Tibial artery (tissue), 4 donors: ENCODE results near the gene KIAA0408.

Experiments
- DNase-seq, 2 donors: peaks; one replicate each; pipeline ENCODE4 v3.0.0-alpha.2; 2019
- H3K27ac ChIP-seq, 2 donors: fragments of 200-600 bp; sonication (generic) in 1 of 2; 1 replicate in 1 of 2; 2 replicates in 1 of 2; pipeline ENCODE4 v1.5.1; 2018 to 2019; ENCODE audit warnings: mild to moderate bottlenecking in 1 of 2
- H3K27me3 ChIP-seq, 2 donors: fragments of 200-600 bp; sonication (generic) in 1 of 2; one replicate each; pipeline versions ENCODE4 v1.5.1 to v1.6.0; 2016 to 2019
- H3K36me3 ChIP-seq, 3 donors: fragments of 200-600 bp; sonication (generic) in 2 of 3; one replicate each; pipeline ENCODE4 v1.5.1; 2016 to 2019; ENCODE audit warnings: mild to moderate bottlenecking in 2 of 3
- H3K4me1 ChIP-seq, 4 donors: fragments of 200-600 bp; sonication (generic) in 2 of 4; 1 replicate in 3 of 4; 2 replicates in 1 of 4; pipeline ENCODE4 v1.5.1; 2016 to 2019
- H3K4me3 ChIP-seq, 2 donors: fragments of 200-600 bp; sonication (generic) in 1 of 2; 1 replicate in 1 of 2; 2 replicates in 1 of 2; pipeline ENCODE4 v1.5.1; 2018 to 2019; ENCODE audit warnings: mild to moderate bottlenecking in 2 of 2
- H3K9me3 ChIP-seq, 3 donors: fragments of 200-600 bp; sonication (generic) in 1 of 3; one replicate each; pipeline ENCODE4 v1.5.1; 2016 to 2019
- intact Hi-C: fragments of 100-400 bp; cut with DNase I; formaldehyde crosslinking; loops from one replicate; pipeline ENCODE4 v1.15.0; 2023; ENCODE audit warnings: low total_unique reads
- TF ChIP-seq, protein P1 (sequence below), 2 experiments: fragments of 200-600 bp in 1 of 2; fragments of 450-650 bp in 1 of 2; IDR thresholded peaks; one replicate each; pipeline ENCODE4 v1.5.1; 2017 to 2019; ENCODE audit warnings: antibody characterized with exemption in 2 of 2, mild to moderate bottlenecking in 1 of 2, moderate library complexity in 1 of 2

KIAA0408 gene

DNA sequence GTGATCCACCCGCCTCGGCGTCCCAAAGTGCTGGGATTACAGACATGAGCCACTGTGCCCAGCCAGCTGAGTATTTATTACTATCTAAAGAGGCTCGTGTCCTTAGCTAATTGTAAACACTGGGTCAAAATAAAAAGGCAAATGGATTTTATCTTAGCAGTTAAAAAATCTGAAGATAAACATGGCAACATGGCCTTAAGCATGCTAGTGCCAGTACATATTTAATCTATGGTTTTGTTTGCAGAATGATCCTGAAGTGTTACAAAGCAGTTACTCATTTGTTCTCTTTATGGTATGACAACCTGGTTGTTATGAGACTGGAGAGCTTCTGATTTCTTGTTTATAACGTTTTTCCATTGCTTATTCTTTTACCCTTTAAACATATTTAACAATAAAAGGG, 3.9 kb upstream of the KIAA0408 start:
- intact Hi-C loops: no loop called here
- Histone ChIP-seq H3K4me1 (peaks cover 0 to 48% (median 22%) of the 10 kb centered on the region in 4 donors), H3K4me3 (no peak overlapping the region), H3K27ac (peak overlapping the region; percentile 72 to 75), H3K36me3 (no peaks in the 10 kb centered on the region), H3K9me3 (no peaks in the 10 kb centered on the region), H3K27me3 (no peaks in the 10 kb centered on the region)
- TF ChIP-seq, protein P1, sequence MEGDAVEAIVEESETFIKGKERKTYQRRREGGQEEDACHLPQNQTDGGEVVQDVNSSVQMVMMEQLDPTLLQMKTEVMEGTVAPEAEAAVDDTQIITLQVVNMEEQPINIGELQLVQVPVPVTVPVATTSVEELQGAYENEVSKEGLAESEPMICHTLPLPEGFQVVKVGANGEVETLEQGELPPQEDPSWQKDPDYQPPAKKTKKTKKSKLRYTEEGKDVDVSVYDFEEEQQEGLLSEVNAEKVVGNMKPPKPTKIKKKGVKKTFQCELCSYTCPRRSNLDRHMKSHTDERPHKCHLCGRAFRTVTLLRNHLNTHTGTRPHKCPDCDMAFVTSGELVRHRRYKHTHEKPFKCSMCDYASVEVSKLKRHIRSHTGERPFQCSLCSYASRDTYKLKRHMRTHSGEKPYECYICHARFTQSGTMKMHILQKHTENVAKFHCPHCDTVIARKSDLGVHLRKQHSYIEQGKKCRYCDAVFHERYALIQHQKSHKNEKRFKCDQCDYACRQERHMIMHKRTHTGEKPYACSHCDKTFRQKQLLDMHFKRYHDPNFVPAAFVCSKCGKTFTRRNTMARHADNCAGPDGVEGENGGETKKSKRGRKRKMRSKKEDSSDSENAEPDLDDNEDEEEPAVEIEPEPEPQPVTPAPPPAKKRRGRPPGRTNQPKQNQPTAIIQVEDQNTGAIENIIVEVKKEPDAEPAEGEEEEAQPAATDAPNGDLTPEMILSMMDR (IDR thresholded peaks at IDR 0.05): no peak
- no peak for DNase-seq

DNA sequence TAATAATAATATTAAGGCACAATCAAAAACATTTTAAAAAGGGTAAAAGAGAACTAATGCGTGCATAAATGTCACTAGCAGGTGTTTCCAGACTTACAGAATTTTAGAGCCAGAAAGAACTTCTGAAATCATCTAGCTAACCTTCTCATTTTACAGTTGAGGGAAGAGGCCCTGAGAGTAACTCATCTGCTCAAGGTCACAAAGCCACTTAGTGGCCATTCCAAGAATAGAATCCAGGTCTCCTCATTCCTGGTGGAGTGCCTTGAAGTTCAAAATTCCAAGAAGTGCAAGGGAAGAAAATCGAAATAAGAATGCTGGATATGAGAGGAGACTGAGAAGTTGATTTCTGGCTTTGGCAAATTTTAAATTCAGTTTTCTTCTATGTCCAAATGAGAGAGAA, 3.2 kb upstream of the KIAA0408 start:
- TF ChIP-seq, protein P1 (IDR thresholded peaks at IDR 0.05): no peak
- H3K4me1 ChIP-seq: peaks cover 0 to 54% (median 26%) of the 10 kb centered on the region in 4 donors
- intact Hi-C loops: no loop called here
- H3K27ac ChIP-seq: peak overlapping the region; percentile 72 to 75
- no peaks in the 10 kb centered on the region for H3K36me3 ChIP-seq
- no peaks in the 10 kb centered on the region for H3K9me3 ChIP-seq
- no peaks in the 10 kb centered on the region for H3K27me3 ChIP-seq
- no peak overlapping the region for H3K4me3 ChIP-seq
- no peak for DNase-seq

DNA sequence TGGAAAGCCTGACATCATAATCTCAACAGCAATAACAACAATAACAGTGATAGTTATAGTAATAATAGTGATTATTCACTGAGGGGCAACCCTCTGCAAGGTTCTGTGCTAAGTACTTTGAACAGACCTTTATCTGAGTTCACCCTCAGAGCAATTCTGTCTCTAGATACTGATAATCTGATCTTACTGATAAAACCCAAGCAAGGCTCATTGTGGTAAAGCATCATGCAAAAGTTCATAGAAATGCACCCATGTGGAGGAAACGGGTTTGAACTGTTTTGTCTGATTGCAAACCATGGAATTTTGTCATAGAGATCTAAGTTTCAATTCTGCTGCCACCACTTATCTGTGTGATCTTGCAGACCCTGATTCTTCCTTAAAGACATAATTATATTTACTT, 1.3 kb upstream of the KIAA0408 start:
- Histone ChIP-seq H3K4me1 (peaks cover 0 to 57% (median 24%) of the 10 kb centered on the region in 4 donors), H3K9me3 (no peaks in the 10 kb centered on the region), H3K4me3 (no peak overlapping the region), H3K36me3 (no peaks in the 10 kb centered on the region), H3K27ac (no peak overlapping the region), H3K27me3 (no peaks in the 10 kb centered on the region)
- intact Hi-C loops: no loop called here
- TF ChIP-seq, protein P1 (IDR thresholded peaks at IDR 0.05): no peak
- DNase-seq: no peak

DNA sequence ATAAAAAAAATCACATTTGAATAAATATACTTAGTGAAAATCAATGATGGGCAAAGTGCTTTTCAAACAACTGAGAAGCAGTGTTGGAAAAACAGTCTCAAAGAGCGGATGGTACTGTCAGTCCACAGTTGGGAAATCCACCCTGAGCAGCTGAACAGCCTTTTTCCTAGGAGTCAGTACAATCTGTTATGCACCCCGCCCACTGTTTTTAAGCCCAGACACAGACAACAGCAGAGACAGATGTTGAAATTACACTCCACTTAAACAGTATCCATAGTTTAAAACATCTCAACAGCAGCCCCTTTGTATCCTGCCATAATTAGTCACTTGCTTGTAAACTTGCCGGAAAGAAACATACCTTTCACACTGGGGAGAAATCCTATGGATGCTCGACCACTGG, 372 bp downstream of the KIAA0408 start:
- H3K4me3 ChIP-seq: peak overlapping the region; percentile 47 to 53
- DNase-seq: peak; percentile 75 to 78
- intact Hi-C loops: no loop called here
- peak overlapping the region; percentile 81 to 84 for H3K27ac ChIP-seq
- TF ChIP-seq, protein P1 (IDR thresholded peaks at IDR 0.05): no peak
- no peaks in the 10 kb centered on the region for H3K27me3 ChIP-seq
- H3K4me1 ChIP-seq: peaks cover 0 to 41% (median 14%) of the 10 kb centered on the region in 4 donors
- no peaks in the 10 kb centered on the region for H3K36me3 ChIP-seq
- no peaks in the 10 kb centered on the region for H3K9me3 ChIP-seq

DNA sequence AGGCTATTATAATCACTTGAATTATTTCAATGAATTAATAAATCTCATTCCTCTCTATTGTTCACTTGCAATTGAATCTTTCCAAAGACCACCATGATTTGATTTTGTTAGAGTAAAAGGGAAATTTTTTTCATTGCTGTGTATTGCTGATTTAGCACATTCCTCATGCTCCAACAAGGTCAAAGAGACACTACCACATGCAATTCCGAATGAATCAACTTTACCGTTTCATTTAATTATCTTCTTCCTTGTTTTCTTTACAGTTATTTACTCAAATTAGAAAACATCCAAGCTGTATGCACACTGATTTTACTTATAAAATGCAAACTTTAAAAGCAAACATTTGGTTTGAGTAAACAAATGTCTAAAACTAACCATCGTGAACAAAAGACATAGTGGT, 967 bp downstream of the KIAA0408 start:
- no peaks in the 10 kb centered on the region for H3K9me3 ChIP-seq
- DNase-seq: no peak
- no peaks in the 10 kb centered on the region for H3K27me3 ChIP-seq
- peak overlapping the region; percentile 81 to 84 for H3K27ac ChIP-seq
- no peaks in the 10 kb centered on the region for H3K36me3 ChIP-seq
- peak overlapping the region; percentile 47 to 53 for H3K4me3 ChIP-seq
- intact Hi-C loops: no loop called here
- TF ChIP-seq, protein P1 (IDR thresholded peaks at IDR 0.05): no peak
- H3K4me1 ChIP-seq: peaks cover 0 to 35% (median 9%) of the 10 kb centered on the region in 4 donors
